ENCODE measurements around the gene ITGA2.

ITGA2 gene

GRCh38 chr5:53002491-53002890, 13.3 kb downstream of the ITGA2 start:
- no peak overlapping the region for H3K9ac ChIP-seq (ENCODE audit: low read depth, low read length)
- H3K4me3 ChIP-seq (ENCODE audit: low read length): no peak overlapping the region
- peaks cover 32% of the 10 kb centered on the region for H3K4me1 ChIP-seq (ENCODE audit: control insufficient read depth, insufficient read depth, low read length)
- H3K36me3 ChIP-seq (ENCODE audit: insufficient read depth, low read length): peaks cover under 1% of the 10 kb centered on the region
- H3K9me3 ChIP-seq (replicated peaks; ENCODE audit: low read length): no peaks in the 10 kb centered on the region
- H3K27me3 ChIP-seq (ENCODE audit: control insufficient read depth, insufficient read depth, low read length): no peaks in the 10 kb centered on the region
- no peak overlapping the region for H3K4me2 ChIP-seq (ENCODE audit: low read length)

DNA sequence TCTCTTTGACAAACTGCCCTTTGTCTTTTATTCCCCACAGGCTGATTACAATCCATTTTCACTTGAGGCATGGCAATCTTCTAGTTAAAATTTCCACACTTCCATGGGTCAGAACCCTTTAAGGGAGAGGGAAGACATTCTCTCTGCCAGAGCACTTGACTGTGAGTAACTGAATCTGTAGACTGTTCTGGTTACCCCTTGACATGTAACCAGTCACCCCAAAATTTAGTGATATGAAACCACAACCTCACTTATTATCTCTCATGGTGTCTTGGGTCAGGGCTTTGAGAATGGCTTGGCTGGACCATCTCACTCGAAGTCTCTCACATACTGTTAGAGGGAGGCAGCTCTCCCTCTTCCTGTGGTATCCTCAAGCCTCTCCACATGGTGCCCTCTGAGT, 14.0 kb downstream of the ITGA2 start:
- Histone ChIP-seq H3K9ac (ENCODE audit: low read depth, low read length) (no peak overlapping the region), H3K4me1 (ENCODE audit: control insufficient read depth, insufficient read depth, low read length) (peaks cover 36% of the 10 kb centered on the region), H3K27me3 (ENCODE audit: control insufficient read depth, insufficient read depth, low read length) (no peaks in the 10 kb centered on the region), H3K36me3 (ENCODE audit: insufficient read depth, low read length) (no peaks in the 10 kb centered on the region), H3K4me2 (ENCODE audit: low read length) (no peak overlapping the region), H3K4me3 (ENCODE audit: low read length) (no peak overlapping the region), H3K9me3 (replicated peaks; ENCODE audit: low read length) (no peaks in the 10 kb centered on the region)

- Histone ChIP-seq H3K27me3 (ENCODE audit: control insufficient read depth, insufficient read depth, low read length) (no peaks in the 10 kb centered on the region), H3K4me3 (ENCODE audit: low read length) (no peak overlapping the region), H3K36me3 (ENCODE audit: insufficient read depth, low read length) (no peaks in the 10 kb centered on the region), H3K9ac (ENCODE audit: low read depth, low read length) (no peak overlapping the region), H3K4me1 (ENCODE audit: control insufficient read depth, insufficient read depth, low read length) (peaks cover 46% of the 10 kb centered on the region), H3K4me2 (ENCODE audit: low read length) (no peak overlapping the region), H3K9me3 (replicated peaks; ENCODE audit: low read length) (no peaks in the 10 kb centered on the region)
These were observed 18.0 kb downstream of the ITGA2 start for GRCh38 chr5:53006911-53007890.

DNA sequence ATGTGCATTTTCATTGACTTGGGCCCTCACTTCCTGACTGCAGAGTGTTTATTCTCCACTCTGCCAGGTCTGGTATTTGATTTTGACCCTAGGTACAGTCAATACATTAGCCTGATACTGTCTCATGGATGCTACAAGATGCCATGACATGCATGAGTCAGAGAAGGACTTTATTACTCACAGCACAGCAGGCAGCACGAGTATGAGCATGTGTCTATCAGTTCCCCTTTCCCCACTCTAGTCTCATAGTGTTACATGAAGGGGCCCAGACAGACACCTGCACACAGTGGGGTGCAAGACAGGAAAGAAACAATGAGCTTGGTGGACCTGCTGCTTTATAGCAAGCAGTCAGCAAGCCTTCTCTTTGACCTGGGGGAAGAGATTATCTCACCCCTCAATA, 19.6 kb downstream of the ITGA2 start:
- no peaks in the 10 kb centered on the region for H3K9me3 ChIP-seq (replicated peaks; ENCODE audit: low read length)
- no peak overlapping the region for H3K9ac ChIP-seq (ENCODE audit: low read depth, low read length)
- H3K4me3 ChIP-seq (ENCODE audit: low read length): no peak overlapping the region
- H3K36me3 ChIP-seq (ENCODE audit: insufficient read depth, low read length): no peaks in the 10 kb centered on the region
- H3K4me1 ChIP-seq (ENCODE audit: control insufficient read depth, insufficient read depth, low read length): peaks cover 40% of the 10 kb centered on the region
- no peak overlapping the region for H3K4me2 ChIP-seq (ENCODE audit: low read length)
- H3K27me3 ChIP-seq (ENCODE audit: control insufficient read depth, insufficient read depth, low read length): no peaks in the 10 kb centered on the region

GRCh38 chr5:53009816-53010215, 20.7 kb downstream of the ITGA2 start:
- no peaks in the 10 kb centered on the region for H3K36me3 ChIP-seq (ENCODE audit: insufficient read depth, low read length)
- H3K27me3 ChIP-seq (ENCODE audit: control insufficient read depth, insufficient read depth, low read length): no peaks in the 10 kb centered on the region
- no peak overlapping the region for H3K9ac ChIP-seq (ENCODE audit: low read depth, low read length)
- peaks cover 30% of the 10 kb centered on the region for H3K4me1 ChIP-seq (ENCODE audit: control insufficient read depth, insufficient read depth, low read length)
- no peak overlapping the region for H3K4me2 ChIP-seq (ENCODE audit: low read length)
- H3K4me3 ChIP-seq (ENCODE audit: low read length): no peak overlapping the region
- no peaks in the 10 kb centered on the region for H3K9me3 ChIP-seq (replicated peaks; ENCODE audit: low read length)

DNA sequence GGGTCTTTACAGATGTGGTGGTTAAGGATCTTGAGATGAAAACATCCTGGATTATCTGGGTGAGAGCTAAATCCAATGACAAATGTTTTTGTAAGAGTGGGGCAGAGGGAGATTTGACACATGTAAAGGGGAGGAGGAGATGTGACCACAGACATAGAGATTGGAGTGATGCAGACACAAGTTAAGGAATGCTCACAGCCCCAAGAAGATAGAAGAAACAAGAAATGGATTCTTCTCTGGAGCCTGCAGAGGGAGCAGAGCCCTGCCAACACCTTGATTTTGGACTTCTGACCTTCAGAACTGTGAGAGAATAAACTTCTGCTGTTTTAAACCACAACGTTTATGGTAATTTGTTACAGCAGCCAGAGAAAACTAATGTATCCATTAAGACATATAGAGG, 21.7 kb downstream of the ITGA2 start:
- H3K4me1 ChIP-seq (ENCODE audit: control insufficient read depth, insufficient read depth, low read length): peaks cover 25% of the 10 kb centered on the region
- H3K9me3 ChIP-seq (replicated peaks; ENCODE audit: low read length): no peaks in the 10 kb centered on the region
- no peaks in the 10 kb centered on the region for H3K27me3 ChIP-seq (ENCODE audit: control insufficient read depth, insufficient read depth, low read length)
- H3K4me2 ChIP-seq (ENCODE audit: low read length): no peak overlapping the region
- no peak overlapping the region for H3K4me3 ChIP-seq (ENCODE audit: low read length)
- H3K36me3 ChIP-seq (ENCODE audit: insufficient read depth, low read length): no peaks in the 10 kb centered on the region
- no peak overlapping the region for H3K9ac ChIP-seq (ENCODE audit: low read depth, low read length)

DNA sequence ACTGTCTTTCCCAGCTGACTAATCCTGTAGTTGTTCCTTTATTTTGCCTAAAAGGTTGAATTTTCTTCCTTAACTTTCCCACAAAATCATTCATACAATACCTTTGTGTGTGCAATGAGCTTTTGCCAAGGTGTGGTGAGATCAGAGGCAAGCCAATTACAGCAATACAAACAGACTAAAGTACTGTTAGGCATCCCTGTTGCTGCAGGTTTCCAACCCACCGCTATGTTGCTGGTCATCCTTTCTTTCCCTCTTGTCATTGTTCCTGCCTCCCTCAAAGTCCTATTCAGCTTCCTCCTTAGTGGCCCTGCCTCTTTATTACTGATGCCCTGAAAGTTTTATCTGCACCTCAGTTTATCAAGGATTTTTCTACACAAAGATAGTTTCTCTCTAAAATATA, 22.1 kb downstream of the ITGA2 start:
- Histone ChIP-seq H3K4me1 (ENCODE audit: control insufficient read depth, insufficient read depth, low read length) (peaks cover 25% of the 10 kb centered on the region), H3K9me3 (replicated peaks; ENCODE audit: low read length) (no peaks in the 10 kb centered on the region), H3K9ac (ENCODE audit: low read depth, low read length) (no peak overlapping the region), H3K4me3 (ENCODE audit: low read length) (no peak overlapping the region), H3K27me3 (ENCODE audit: control insufficient read depth, insufficient read depth, low read length) (no peaks in the 10 kb centered on the region), H3K4me2 (ENCODE audit: low read length) (no peak overlapping the region), H3K36me3 (ENCODE audit: insufficient read depth, low read length) (no peaks in the 10 kb centered on the region)

DNA sequence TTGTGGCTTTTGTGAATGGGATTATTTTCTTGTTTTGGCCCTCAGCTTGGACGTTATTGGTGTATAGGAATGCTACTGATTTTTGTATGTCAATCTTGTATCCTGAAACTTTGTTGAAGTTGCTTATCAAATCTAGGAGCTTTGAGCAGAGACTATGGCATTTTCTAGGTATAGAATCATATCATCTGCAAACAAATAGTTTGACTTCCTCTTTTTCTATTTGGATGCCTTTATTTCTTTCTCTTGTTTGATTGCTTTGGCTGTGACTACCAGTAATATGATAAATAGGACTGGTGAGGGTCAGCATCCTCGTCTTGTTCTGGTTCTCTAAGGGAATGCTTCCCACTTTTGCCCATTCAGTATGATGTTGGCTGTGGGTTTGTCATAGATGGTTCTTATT, 24.7 kb downstream of the ITGA2 start:
- Histone ChIP-seq H3K4me3 (ENCODE audit: low read length) (no peak overlapping the region), H3K4me1 (ENCODE audit: control insufficient read depth, insufficient read depth, low read length) (peaks cover 9% of the 10 kb centered on the region), H3K36me3 (ENCODE audit: insufficient read depth, low read length) (no peaks in the 10 kb centered on the region), H3K27me3 (ENCODE audit: control insufficient read depth, insufficient read depth, low read length) (no peaks in the 10 kb centered on the region), H3K9me3 (replicated peaks; ENCODE audit: low read length) (no peaks in the 10 kb centered on the region), H3K9ac (ENCODE audit: low read depth, low read length) (no peak overlapping the region), H3K4me2 (ENCODE audit: low read length) (no peak overlapping the region)

- no peak overlapping the region for H3K9ac ChIP-seq (ENCODE audit: low read depth, low read length)
- H3K4me1 ChIP-seq (ENCODE audit: control insufficient read depth, insufficient read depth, low read length): peaks cover 9% of the 10 kb centered on the region
- no peaks in the 10 kb centered on the region for H3K27me3 ChIP-seq (ENCODE audit: control insufficient read depth, insufficient read depth, low read length)
- H3K36me3 ChIP-seq (ENCODE audit: insufficient read depth, low read length): no peaks in the 10 kb centered on the region
- no peak overlapping the region for H3K4me3 ChIP-seq (ENCODE audit: low read length)
- no peaks in the 10 kb centered on the region for H3K9me3 ChIP-seq (replicated peaks; ENCODE audit: low read length)
- no peak overlapping the region for H3K4me2 ChIP-seq (ENCODE audit: low read length)
These were observed 28.2 kb downstream of the ITGA2 start for GRCh38 chr5:53017383-53017782.

GRCh38 chr5:53017794-53018391, 28.7 kb downstream of the ITGA2 start:
- Histone ChIP-seq H3K4me3 (ENCODE audit: low read length) (no peak overlapping the region), H3K9me3 (replicated peaks; ENCODE audit: low read length) (no peaks in the 10 kb centered on the region), H3K36me3 (ENCODE audit: insufficient read depth, low read length) (no peaks in the 10 kb centered on the region), H3K4me2 (ENCODE audit: low read length) (no peak overlapping the region), H3K27me3 (ENCODE audit: control insufficient read depth, insufficient read depth, low read length) (no peaks in the 10 kb centered on the region), H3K9ac (ENCODE audit: low read depth, low read length) (no peak overlapping the region), H3K4me1 (ENCODE audit: control insufficient read depth, insufficient read depth, low read length) (peaks cover 9% of the 10 kb centered on the region)

GRCh38 chr5:53019320-53019719, 30.2 kb downstream of the ITGA2 start:
- Histone ChIP-seq H3K9me3 (replicated peaks; ENCODE audit: low read length) (no peaks in the 10 kb centered on the region), H3K4me3 (ENCODE audit: low read length) (no peak overlapping the region), H3K4me1 (ENCODE audit: control insufficient read depth, insufficient read depth, low read length) (peaks cover 20% of the 10 kb centered on the region), H3K36me3 (ENCODE audit: insufficient read depth, low read length) (no peaks in the 10 kb centered on the region), H3K9ac (ENCODE audit: low read depth, low read length) (no peak overlapping the region), H3K4me2 (ENCODE audit: low read length) (no peak overlapping the region), H3K27me3 (ENCODE audit: control insufficient read depth, insufficient read depth, low read length) (no peaks in the 10 kb centered on the region)
